Peyer's patch (tissue), 4 donors: Measurements from ENCODE around the gene LDLRAD4.

ENCODE experiments used
- CTCF ChIP-seq, 6 experiments: fragments of 450-650 bp in 4 of 6; fragments of 200-600 bp in 2 of 6; sonication (generic) in 1 of 6; IDR thresholded peaks; one replicate each; pipeline ENCODE4 v1.5.1; 2017 to 2019; ENCODE audit warnings: antibody characterized with exemption in 6 of 6, mild to moderate bottlenecking in 3 of 6, moderate library complexity in 1 of 6
- POLR2A ChIP-seq, 2 donors: fragments of 450-650 bp; IDR thresholded peaks; one replicate each; pipeline ENCODE4 v1.5.1; 2017; ENCODE audit warnings: antibody characterized with exemption in 2 of 2, mild to moderate bottlenecking in 2 of 2, moderate library complexity in 2 of 2

- TF ChIP-seq POLR2A (IDR thresholded peaks at IDR 0.05) (no peak), CTCF (IDR thresholded peaks at IDR 0.05) (no peak)
Measured at GRCh38 chr18:13619505-13620205, 401.1 kb downstream of the LDLRAD4 start.
